HG02973 (cell line): ENCODE measurements around the gene SEM1.
"Not testable (repeated sequence)": the region's sequence is repeated elsewhere in the genome, so short reads cannot be mapped to it uniquely, and the experiment has no call there.

Experiments
- ATAC-seq: cut with Tn5 transposase; IDR thresholded peaks from one replicate; pipeline ENCODE4 v1.9.1; 2021; ENCODE audit warnings: moderate library complexity; ENCODE audit not compliant: unreplicated experiment

Gene SEM1

GRCh38 chr7:96709381-96710228 lies at the start of gene SEM1:
TSS of gene SEM1 (minus strand) at chr7:96709846. CDS start at chr7:96709763, 83 bp downstream.
- ATAC-seq, result peak; percentile 87

DNA sequence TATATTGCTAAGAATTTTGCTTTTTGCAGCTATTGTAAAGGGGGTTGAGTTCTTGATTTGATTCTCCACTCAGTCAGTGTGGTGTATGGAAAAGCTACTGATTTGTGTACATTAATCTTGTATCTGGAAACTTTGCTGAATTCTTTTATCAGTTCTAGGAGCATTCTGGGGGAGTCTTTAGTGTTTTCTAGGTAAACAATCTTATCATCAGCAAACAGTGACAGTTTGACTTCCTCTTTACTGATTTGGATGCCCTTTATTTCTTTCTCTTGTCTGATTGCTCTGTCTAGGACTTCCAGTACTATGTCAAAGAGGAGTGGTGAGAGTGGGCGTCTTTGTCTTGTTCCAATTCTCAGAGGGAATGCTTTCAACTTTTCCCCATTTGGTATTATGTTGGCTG lies 48.2 kb upstream of the SEM1 start:
- ATAC-seq, result not testable (repeated sequence)

DNA sequence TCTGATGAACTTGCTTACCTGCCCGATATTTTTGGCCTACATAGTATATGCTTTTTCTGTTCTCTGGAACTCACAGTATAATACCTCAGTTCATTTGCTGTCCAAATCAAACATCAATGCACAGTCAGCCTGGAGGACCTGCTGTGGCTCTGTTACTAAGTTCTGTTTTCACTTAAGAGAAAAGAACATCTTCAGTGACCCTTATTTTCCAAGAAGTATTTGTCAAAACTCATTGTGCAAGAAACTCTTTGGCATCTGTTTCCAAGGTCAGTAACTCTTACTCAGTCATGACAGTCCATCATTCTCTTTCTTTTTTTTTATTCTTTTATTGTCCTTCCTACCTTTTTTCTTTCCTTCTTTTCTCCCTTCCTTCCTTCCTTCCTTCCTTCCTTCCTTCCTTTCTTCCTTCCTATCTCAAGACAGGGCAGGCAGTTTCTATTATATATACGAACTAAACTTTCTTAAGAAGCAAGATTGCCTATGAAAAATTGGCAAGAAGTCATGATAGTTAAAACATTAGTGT lies 37.8 kb upstream of the SEM1 start:
- no peak for ATAC-seq

- ATAC-seq, result no peak
Observed at GRCh38 chr7:96740130-96740529, 30.5 kb upstream of the SEM1 start.

DNA sequence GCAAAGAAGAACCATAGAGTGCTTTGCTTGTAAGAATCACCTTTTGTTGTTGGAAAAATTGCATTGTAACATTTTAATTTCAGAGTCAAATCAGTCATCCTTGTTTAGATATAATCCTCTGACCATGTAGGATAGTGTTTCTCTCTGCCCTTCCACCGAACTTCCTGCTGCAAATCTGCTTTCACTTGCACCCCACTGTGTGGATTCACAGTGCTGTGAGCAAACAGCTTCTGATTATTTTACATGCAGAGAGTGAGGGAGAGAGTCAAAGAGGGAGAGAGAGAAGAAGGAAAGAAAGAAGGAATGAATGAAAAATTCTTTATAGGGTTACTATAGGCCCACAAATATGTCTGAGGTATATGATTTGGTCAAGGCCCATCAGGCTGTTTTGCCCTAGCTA lies 30.0 kb upstream of the SEM1 start:
- ATAC-seq, result no peak

DNA sequence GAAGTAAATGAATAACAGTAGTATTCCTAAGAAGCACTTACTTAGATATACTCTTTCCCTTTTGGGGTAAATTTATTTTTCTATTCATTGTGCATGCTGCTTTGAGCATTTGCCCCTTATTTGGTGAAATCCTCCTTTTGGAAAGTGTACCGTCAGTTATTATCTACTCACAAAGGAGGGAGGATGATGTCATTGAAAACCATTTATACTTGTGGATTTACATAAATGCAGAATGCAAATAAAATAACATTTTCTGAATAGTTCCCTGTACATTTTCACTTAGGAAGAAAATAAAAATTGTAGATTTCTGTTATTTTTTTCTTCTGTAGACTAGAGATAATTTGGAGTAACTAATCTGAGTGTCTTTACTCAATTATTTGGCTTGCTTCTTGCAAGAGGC lies 29.5 kb upstream of the SEM1 start:
- ATAC-seq, result no peak

- no peak for ATAC-seq
Observed at GRCh38 chr7:96738705-96739104, 29.1 kb upstream of the SEM1 start.

- no peak for ATAC-seq
Observed at GRCh38 chr7:96737545-96738050, 28.0 kb upstream of the SEM1 start.

DNA sequence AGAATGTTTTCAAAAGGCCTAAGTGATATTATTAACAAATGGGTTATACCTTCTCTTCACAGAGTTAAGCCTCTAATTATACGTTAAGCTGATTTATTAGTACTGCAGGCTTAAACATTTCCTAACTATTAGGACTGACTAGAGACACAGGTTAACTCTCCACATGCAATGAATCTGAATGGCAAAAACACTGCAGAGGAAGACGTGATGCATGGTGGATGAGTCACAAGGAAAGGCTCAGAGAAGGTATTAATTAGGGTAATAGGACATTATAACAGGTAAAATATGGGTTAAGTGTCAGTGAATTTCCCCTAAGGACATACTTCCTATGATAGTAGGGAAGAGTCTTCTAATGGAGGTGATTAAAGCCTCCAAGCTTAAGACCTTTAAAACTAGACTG lies 24.7 kb upstream of the SEM1 start:
- no peak for ATAC-seq

DNA sequence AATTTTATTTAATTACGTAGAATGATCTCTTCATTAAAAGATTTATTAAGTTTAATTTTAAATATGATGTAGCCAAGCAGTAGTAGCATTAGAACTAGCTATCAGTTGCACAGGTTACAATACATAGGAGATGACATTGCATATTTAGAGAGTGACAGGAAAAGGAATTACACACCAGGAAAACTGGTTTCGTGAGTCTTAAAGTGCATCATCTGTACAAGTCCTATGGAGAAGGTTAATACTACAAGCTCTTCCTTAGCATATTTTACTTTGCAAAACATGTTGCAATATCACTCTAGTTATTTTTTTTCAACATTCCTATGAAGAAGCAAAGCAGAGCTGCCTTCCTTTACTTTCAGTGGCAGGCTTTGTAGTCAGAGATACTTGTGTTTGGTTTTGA lies 20.2 kb upstream of the SEM1 start:
- no peak for ATAC-seq

- no peak for ATAC-seq
Observed at GRCh38 chr7:96728139-96728538, 18.5 kb upstream of the SEM1 start.

DNA sequence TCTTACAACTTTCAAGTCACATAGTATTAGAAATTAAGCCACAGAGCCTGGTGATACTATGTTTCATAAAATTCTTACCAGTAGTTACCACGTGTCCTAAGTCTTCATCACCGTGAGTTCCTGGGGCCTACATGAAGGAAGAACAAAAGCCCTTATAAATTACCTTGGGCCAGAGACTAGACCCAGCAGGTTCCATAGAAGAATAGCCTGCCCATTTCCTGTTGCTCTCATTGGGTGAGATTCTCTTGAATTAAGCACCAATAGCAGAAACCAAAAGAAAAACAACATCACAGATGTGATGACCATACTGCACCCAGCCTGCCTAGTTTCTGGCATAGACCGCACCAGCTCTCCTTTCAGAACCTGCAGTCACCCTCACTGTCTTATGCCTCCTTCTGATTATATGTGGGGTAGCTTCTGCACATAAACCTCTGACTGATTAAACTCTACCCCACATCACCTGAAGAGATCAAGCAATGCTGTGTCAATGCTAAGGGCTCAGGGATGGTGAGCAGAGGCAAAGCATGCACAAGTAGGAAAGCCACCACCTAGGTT lies 18.0 kb upstream of the SEM1 start:
- ATAC-seq, result no peak

GRCh38 chr7:96723622-96724021 lies 14.0 kb upstream of the SEM1 start:
- ATAC-seq, result no peak

- not testable (repeated sequence) for ATAC-seq
Observed at GRCh38 chr7:96722928-96723327, 13.3 kb upstream of the SEM1 start.

DNA sequence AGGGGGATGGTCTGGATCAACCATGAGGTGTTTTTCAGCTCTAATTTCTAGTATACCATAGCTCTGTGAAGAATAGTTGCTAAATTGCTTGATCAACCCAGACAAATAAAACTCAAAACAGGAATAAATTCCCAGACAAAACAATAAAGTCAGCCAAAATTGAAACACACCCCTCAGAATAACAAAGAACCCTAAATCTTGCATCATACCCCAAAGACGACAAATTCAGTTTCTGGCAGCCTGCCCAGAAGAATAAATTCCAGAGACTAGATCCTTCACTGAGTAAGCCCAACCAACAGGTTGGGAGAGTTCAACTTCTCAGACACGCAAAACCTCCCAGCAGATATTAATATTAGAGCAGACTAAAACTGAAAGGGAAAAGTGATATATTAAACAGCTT lies 11.2 kb upstream of the SEM1 start:
- no peak for ATAC-seq

DNA sequence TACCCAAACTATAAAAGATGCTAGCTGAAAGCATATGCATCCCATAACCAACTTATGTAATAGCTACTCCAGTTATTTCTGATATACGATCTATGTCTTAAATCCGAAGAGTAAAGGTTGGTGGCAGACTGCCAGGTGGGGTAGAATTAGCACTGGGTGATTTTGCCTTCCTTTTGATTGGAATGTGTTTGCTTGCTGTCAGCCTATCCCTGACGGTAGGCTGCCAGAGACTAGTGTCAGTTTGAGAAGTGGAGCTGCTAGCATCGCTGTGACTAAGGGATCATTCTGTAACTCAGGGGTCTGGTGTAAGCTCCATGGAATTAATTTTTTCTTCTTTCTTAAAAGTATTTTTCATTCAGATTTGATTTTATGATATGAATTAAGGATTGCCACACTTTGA lies 9.5 kb upstream of the SEM1 start:
- ATAC-seq, result no peak

DNA sequence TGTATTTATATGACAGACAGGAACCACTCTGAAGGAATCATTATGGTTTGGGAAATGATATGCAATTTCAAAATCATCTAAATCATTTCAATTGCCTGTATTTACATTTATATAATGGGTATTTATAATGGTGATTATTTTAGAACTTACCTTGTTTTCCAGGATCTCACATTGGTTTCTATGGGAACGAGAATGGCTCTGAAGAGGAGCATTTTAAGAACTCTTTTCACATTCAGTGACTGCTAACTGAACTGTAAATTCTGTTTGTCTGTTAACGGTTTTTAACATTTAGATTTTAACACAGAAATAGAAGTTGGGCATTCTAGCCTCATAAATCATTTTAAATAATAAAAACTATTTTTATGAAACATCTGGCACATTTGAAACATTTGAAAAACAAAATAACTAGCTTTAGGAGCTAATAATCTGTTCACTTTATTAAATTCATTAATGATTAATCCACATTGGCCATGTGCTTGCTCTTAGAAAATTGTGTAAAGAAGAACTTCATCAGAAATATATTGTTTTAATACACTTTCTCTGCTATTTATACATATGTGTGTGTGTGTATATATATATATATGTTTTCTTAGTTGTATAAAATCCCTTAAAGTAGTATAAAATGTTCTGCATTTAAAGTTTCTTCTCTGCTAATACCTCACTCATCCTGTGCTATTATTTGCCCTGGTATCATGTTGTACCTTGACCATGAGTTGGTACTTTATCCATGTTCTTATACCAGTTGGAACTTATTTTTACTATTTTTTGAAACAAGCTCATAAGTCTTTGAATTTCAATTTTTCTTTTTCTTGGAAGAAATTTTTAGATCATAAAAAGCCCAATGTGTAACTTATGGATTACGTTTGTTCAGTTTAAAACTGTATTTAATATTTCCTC lies 8.7 kb upstream of the SEM1 start:
- no peak for ATAC-seq

- no peak for ATAC-seq
Observed at GRCh38 chr7:96713037-96713436, 3.4 kb upstream of the SEM1 start.

DNA sequence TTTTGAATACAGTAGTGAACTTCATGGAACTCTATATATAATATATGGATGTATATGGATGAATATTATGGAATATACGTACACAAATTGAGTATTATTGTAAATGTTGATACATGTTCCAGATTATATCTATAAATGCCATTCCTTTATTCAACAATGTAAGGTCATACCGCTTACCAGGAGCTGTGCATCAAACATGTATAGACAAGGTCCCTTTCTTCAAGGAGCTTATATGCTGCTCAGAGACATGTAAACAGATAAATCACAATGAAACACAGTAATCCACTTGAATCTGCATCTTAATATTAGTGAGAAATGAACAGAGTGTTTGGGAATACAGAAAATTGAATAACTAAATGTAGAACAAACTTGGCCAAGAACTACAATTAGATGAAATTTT lies 898 bp upstream of the SEM1 start:
- ATAC-seq, result no peak

- peak; percentile 4 for ATAC-seq
Observed at GRCh38 chr7:96708872-96709271, 774 bp downstream of the SEM1 start.
